Ovary (tissue), 3 donors: ENCODE results near the gene SPTSSB.

ENCODE experiments used
- POLR2A ChIP-seq: fragments of 450-650 bp; IDR thresholded peaks from one replicate; pipeline ENCODE4 v1.6.1; 2017; ENCODE audit warnings: antibody characterized with exemption, mild to moderate bottlenecking, moderate library complexity
- TF ChIP-seq, protein P1 (sequence below), 3 donors: fragments of 450-650 bp in 2 of 3; fragments of 200-600 bp in 1 of 3; IDR thresholded peaks; one replicate each; pipeline versions ENCODE4 v1.5.1 to v1.8.0; 2016 to 2022; ENCODE audit warnings: antibody characterized with exemption in 3 of 3, mild to moderate bottlenecking in 1 of 3
- donor health status: DM: no; HTN: no; CAD: no.

DNA sequence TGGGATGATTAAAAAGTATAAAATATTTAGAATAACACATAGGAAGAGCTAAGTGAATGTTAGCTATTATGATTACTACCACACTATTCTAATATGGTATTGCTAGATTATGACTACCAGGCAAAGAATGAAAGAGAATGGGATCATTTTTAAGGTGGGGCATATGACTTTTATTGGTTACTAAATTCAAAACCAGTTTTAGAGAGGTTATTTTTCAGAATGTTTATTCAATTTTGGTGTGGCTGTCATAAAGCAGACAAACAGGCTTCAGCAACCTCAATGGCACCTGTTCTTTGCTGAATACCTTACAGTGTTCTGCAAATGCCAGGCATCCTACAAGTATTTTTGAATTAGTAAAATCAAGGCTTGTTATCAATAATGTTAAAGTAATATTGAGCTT lies 12.8 kb downstream of the SPTSSB start:
- TF ChIP-seq POLR2A: no peak
- TF ChIP-seq, protein P1, sequence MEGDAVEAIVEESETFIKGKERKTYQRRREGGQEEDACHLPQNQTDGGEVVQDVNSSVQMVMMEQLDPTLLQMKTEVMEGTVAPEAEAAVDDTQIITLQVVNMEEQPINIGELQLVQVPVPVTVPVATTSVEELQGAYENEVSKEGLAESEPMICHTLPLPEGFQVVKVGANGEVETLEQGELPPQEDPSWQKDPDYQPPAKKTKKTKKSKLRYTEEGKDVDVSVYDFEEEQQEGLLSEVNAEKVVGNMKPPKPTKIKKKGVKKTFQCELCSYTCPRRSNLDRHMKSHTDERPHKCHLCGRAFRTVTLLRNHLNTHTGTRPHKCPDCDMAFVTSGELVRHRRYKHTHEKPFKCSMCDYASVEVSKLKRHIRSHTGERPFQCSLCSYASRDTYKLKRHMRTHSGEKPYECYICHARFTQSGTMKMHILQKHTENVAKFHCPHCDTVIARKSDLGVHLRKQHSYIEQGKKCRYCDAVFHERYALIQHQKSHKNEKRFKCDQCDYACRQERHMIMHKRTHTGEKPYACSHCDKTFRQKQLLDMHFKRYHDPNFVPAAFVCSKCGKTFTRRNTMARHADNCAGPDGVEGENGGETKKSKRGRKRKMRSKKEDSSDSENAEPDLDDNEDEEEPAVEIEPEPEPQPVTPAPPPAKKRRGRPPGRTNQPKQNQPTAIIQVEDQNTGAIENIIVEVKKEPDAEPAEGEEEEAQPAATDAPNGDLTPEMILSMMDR (IDR thresholded peaks at IDR 0.05): no peak
